NCI-H748 (cell line): ENCODE measurements around the gene MTMR12.
A peak's percentile ranks its signal among the peaks of the same experiment; 100 is the strongest.

Source experiments
- DNase-seq: peaks from one replicate; lab custom pipeline; 2025; ENCODE audit not compliant: unreplicated experiment; lab: John Stamatoyannopoulos, UW

MTMR12 gene, protein sequence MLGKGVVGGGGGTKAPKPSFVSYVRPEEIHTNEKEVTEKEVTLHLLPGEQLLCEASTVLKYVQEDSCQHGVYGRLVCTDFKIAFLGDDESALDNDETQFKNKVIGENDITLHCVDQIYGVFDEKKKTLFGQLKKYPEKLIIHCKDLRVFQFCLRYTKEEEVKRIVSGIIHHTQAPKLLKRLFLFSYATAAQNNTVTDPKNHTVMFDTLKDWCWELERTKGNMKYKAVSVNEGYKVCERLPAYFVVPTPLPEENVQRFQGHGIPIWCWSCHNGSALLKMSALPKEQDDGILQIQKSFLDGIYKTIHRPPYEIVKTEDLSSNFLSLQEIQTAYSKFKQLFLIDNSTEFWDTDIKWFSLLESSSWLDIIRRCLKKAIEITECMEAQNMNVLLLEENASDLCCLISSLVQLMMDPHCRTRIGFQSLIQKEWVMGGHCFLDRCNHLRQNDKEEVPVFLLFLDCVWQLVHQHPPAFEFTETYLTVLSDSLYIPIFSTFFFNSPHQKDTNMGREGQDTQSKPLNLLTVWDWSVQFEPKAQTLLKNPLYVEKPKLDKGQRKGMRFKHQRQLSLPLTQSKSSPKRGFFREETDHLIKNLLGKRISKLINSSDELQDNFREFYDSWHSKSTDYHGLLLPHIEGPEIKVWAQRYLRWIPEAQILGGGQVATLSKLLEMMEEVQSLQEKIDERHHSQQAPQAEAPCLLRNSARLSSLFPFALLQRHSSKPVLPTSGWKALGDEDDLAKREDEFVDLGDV

DNA sequence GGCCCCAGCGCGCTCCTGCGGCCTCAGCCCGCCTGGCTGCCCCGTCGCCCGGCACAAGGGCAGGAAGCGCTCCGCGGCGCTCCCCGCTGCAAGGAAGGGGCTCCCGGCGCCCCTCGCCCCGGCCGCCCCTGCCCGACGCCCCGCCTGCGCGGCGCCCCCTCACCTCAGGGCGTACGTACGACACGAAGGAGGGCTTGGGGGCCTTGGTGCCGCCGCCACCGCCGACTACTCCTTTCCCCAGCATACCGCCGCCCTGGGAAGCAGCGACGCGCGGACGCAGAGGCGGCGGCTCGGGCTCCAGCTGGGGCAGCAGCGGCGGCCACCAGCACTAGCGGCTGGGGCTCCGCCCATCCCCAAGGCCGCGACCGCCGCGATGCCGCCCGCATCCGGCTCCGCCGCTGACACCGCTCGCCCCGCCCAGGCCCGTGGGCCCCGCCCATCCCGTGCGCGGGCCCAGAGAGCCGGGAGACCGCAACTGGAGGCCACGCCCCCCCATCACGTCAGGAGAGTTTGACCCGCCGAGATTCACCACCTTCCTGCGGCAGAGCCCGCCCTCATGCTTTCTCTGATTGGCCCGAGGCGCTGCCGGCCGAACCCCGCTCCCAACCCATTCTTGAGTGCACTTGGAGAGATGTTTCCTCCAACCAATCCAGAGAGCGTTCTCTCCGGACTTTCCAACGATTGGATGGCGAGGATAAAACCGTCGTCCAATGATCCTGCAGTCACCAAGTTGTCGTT, at the start of gene MTMR12:
MTMR12 (minus strand) TSS at position 345 of the 738 bp plus-strand sequence; CDS start at position 244, 101 bp downstream.
- DNase-seq: peak; percentile 100

DNA sequence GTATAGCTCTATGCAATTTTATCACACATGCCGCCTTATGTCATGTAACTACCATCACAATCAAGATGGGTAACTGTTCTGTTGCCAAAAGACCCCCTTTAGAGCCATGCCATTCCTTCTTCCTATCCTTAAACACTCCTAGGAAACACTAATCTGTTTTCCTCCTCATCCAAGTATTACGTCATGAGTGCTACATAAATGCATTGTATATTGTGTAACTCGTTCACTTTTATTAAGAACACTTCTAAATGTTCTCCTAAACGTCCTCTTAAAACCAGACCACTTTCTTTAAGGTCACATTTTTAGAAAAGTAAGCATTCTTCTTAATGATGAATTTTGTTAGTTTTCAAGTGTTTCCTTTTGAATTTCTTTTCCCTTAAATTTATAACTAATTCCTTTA, 49.8 kb upstream of the MTMR12 start:
- DNase-seq: no peak

DNA sequence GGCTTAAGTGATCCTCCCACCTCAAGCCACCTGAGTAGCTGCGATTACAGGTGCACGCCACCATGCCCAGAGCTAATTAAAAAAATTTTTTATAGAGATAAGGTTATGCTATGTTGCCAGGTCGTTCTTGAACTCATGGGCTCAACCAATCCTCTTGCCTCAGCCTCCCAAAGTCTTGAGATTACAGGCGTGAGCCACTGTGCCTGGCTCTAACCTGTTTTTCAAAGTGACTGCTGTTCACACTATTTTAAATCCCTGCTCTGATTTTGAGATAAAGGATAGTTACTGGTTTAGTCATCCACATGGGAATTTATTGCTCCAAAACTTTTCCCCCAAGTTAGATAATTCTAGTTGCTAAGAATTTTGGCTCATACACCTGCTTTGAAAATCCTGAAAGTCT, 48.2 kb upstream of the MTMR12 start:
- no peak for DNase-seq

DNA sequence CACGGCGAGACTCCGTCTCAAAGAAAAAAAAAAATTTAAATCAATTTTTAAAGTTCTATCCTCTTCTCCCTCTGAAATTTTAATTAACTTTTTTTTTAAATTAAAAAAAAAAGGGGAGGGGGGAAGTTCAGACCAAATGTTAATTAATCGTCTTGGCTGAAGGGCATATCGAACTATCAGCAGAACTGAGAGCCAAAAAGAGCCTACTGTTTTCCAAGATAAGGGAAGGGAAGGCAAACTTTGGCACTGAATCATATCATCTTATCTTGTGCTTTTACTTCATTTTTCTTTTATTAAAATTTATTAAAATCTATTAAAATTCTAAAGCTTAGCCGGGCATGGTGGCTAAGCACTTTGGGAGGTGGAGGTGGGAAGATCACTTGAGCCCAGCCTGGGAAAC, 45.9 kb upstream of the MTMR12 start:
- no peak for DNase-seq

DNA sequence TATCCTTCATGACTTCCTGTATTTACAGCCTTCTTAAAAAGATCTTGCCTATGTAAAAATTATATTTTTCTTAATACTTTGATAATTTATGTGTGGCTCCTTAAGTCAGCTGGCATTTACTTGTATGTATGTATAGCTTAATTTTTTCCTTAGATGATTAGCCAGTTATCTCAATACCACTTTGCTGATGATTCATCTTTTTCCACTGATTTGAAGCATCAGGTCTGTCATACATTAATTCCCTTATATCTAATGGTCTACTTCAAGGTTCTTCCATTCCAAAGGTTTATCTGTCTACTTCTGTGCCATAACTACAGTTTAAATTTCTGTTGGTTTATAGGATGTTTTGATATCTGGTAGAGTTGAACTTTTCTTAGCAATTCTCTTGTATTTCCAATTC, 44.9 kb upstream of the MTMR12 start:
- DNase-seq: no peak

DNA sequence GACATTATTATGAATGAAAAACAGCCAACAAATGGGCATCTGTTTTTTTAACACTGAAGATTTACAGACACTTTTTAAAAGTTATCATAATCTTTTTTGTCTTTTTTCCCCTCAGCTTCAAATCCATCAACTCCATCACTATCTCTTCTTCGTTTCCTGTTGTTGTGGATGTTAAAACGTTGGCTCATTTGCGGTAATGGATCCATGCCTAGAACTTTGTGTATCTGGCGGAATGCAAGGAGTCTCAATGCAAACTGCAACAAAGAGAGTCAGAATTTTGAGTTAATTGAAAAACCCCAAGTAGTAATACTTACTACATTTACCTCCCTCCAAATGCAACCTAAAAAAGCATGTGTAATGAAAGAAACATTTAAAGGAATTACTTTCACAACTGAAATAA, 42.9 kb upstream of the MTMR12 start:
- DNase-seq: no peak

DNA sequence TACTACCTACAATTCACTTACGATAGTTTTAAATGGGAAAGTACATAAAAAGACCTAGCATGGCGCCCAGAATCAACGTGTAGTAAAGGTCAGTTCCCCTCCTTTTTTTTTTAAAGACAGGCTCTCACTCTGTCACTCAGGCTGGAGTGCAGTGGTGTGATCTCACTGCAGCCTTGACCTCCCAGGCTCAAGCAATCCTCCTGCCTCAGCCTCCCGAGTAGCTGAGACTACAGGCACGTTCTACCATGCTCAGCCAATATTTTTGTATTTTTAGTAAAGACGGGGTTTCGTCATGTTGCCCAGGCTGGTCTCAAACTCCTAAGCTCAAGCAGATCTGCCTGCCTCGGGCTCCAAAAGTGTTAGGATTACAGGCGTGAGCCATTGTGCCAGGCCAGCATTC, 40.7 kb upstream of the MTMR12 start:
- no peak for DNase-seq

DNA sequence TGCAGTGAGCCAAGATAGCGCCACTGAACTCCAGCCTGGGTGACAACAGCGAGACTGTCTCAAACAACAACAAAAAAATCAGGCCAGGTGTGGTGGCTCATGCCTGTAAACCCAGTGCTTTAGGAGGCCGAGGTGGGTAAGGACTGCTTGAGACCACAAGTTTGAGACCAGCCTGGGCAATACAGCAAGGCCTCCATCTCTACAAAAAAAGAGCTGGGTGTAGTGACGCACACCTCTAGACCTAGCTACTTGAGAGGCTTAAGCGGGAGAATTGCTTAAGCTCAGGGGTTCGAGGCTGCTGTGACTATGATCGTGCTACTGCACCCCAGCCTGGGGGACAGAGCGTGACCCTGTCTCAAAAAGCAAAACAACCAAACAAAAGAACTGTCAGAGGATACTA, 39.9 kb upstream of the MTMR12 start:
- DNase-seq: no peak

DNA sequence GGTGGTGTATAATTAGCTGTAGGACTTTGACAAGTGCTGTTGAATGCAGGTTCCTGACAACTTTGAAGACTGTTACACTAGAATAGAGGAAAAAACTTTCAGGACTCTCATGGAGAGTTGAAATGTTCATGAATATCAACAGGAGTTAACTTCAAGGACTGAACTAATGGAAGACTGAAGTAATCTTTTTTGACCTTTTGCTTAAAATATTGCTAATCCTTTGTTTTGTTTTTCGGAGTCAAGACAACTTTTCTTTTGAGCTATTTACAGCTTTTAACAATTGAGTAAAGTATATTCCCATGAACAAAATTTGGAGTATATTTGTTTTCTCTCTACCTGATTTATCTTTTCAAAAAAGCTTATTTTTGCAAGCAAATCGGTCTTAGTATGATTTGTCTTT, 34.1 kb upstream of the MTMR12 start:
- no peak for DNase-seq

DNA sequence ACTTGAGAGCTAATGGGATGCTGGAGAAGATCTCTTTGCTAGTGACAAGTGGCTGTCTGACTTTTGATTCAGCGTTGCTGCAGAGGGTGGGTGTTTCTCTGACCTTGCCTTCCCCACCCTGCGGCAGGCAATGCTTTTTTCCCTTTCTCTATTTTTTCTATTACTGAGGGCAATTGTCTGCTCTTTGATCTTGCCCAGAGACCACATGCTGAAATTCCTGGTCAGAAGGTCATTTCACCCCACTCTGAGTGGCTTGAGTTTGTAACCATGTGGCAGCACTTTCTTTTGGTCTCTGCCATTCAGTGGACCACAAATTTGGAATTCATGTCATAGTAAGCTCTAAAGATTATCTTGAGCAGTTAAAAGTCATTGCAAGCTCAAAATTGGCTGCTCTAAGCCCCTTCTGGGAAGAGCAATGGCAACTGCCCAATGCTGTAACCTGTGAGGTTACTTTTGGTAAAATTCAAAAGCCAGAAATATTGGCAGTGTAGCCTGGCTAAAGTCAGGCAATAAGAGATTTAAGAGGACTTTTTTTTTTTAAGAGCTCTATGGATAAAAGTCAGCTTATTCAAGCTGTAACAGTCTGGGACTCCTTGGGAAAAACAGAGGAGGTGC, 30.4 kb upstream of the MTMR12 start:
- DNase-seq: no peak

DNA sequence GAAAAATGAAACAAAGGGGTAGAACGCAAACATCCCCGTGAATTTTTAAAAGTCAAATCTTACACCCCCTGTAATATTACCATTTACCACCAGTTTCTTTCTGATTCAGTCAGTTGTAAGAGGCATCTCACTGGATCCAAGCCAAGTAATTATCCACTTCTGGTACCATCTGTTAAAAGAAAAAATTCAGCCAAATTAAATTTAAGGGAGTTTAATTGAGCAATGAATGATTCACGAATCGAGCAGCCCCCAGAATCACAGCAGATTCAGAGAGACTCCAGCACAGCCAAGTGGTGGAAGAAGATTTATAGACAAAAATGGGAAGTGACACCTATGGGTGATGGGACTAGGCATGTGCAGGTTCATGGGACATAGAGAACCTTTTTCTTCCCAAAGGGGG, 29.9 kb upstream of the MTMR12 start:
- peak; percentile 73 for DNase-seq

DNA sequence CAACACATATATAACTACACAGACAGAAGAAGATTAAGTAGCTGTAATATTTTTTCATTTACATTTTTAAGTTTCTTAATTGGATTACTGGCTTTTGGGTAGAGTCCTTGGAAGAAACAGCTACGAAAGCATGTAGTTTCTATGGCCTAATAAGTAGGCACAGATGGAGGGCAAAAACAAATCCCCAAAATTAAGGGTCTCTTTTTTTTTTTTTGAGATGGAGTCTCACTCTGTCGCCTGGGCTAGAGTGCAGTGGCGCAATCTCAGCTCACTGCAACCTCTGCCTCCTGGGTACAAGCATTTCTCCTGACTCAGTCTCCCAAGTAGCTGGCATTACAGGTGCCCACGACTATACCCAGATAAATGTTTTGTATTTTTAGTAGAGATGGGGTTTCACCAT, 27.1 kb upstream of the MTMR12 start:
- DNase-seq: peak; percentile 41

DNA sequence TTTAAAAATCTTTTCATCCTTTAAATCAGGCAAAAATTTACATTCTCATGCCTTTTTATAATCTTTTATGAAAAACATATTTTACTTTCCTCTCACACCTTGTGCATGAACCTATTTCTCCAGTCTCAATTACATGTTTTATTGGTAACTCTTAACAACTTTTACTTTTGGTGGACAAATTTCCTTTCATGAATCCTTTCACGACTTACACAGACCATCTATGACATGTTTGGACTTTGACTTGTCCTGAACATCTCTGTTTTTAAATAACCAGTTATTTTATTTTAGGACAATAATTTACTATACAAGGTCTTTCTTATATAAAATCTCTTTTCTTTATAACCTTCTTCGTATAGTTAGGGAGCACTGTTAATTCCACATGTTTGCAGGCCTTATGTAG, 26.5 kb upstream of the MTMR12 start:
- peak; percentile 69 for DNase-seq

DNA sequence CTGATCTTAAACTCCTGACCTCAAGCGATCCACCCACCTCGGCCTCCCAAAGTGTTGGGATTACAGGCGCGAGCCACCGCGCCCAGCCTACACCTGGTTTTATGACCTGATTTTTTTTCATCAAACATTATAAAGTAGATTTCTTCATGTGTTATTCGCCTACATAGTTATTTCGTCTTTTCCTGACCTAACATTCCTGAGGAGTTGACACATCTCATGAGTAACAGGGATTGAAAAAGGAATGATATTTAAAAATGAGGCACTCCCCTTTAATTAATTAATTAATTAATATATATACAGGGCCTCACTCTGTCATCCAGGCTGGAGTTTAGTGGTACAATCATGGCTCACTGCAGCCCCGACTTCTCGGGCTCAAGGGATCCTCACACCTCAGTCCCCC, 20.2 kb upstream of the MTMR12 start:
- no peak for DNase-seq

DNA sequence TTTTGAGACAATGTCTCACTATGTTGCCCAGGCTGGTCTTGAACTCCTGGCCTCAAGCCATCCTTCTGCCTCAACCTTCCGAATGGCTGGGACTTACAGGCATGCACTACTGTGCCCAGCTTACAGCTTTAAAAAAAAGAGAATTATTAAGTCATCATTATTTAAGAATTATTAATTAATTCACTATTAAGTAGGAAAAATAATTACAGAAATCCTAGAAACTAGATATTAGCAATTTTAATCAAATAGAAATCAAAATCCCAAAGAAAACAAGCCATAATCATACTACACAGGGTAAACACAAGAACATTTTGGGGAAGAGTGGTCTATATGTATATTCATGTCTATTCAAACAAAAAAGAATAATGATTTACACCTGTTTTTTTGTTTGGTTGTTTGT, 19.6 kb upstream of the MTMR12 start:
- no peak for DNase-seq

DNA sequence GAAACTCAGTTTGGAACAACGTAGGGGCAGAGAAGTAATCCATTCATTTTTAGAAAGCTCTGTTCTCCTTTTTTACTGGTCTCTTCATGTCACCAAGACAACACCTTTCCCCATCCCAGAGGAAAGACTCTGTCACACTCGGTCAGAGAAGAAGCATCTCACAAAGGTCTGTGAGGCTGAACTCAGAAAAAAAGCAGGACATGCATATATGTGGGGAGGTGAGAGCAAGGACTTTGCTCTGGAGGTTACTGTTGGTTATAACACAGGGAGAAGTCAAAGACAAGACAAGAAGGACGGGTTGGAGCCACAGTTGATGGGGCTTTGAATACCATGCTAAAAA, 19.2 kb upstream of the MTMR12 start:
- no peak for DNase-seq

DNA sequence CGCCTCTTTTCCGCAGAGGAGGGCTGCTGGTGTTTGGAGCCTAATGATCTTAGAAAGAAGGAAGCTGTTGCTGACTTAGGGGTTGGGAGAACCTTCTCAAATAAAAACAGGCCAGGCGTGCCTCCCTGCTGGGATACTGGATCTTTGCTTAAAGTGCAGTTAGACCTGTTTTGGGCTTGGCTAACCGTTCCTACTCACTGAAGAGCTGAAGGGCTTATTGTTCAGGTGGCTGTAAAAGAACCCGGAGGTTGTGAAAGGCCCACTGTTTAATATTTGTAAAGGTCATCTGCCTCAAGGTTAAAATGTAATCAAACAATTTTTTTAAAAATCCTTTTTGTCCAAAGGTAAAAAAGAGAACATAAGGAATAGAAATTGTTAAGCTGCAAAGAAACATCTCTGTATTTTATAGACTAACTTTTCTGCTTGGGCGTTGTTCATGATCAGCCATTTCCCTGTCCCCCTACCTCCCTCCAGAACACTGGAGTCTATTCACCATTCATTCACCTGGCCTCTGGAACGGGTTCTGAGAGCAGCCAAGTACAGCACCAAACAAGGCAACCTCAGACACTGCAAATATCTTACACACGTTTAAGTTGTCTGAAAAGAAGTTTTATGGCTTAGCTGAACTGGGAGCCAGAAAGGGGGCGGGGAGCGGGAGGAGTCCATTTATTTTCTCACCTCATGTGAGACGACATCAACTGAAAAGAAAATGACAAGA, 18.6 kb upstream of the MTMR12 start:
- peak; percentile 41 for DNase-seq

DNA sequence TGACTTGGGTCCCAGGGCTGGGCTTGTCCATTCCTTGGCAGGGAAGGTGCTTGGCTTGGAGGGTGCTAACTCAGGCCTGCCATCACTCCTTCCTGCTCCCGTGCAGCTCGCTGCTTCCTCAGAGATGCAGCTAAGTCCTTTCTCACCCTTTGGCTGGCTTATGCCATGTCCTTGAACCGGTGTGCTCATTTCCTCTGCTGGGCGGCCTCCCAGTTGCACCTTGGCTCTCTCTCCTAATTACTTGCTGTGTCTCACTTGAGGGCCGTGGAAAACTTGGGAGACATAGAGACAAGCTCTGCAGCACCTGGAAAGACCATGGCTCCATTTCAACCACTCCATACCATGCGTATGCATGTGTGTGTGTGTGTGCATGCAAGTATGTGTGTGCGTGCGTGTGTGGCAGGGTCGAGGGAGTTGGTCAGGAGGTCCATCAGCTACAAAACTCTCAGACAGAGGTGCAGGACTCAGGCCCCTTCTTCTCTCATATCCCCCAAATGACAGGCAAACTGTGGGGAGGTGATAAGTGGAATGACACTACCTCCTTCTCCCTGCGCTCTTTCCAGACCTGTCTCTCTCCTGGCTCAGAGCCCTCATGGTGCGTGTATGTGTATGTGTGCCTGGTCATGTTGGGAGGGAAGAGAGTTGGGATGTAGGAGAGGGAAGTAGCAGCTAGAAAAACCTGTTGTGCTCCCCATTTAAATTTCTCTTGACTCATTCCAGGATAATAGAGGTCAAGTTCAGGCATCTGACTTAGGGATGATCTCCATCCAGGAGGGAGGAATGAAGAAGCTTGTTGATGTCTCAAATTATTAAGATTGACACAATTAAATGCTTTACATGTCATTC, 17.6 kb upstream of the MTMR12 start:
- no peak for DNase-seq

DNA sequence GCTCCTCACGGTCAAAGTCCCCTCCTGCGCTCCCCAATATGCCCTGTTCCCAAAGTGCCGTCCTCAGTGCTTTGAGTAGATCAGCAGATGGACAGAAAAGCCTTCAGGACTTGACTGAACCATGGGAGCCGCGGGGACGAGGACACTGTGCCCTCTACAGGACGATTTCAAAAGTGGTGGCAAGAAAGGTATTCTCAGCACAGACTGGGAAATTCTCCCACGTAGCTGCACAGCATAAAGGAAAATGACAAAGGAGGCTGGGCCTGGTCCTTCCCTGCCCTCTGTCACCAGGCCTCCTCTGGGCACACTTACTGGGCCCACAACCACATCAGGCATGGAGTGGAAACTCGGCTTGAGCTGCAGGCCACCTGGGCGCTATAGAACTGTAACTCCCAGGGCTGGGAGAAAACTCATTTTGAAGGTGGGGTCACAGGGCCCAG, 16.7 kb upstream of the MTMR12 start:
- DNase-seq: peak; percentile 80

DNA sequence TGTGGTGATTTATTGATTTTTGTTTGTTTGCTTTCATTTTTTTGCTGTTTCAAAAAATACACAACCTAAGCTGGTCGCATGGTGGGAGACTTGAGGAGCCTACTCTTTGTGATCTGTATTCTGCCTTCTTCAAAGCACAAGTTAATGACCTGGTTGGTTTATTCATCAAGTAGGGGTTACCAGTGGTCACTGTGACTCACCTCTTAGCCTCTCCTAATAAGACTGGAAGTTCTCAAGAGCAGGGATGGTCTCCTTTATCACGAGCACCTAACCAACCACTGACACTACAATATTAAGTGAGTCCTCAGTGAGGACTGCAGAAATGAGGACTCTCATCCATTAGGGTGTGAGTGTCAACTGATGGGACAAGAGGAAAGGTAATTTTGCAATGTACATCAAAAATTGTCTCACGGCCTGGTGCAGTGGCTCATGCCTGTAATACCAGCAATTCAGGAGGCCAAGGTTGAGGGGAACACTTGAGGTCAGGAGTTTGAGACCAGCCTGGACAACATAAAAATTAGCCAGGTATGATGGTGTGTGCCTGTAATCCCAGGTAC, 13.6 kb upstream of the MTMR12 start:
- DNase-seq: no peak
